Activated gamma-delta T cell treated with anti-CD3 and anti-CD28 coated beads, Interleukin-2, amount 50 U/mL, for 16 hours (primary cell): ENCODE measurements around the gene GRB2.
A peak's percentile ranks its signal among the peaks of the same experiment; 100 is the strongest.
"Not testable (repeated sequence)": the region's sequence is repeated elsewhere in the genome, so short reads cannot be mapped to it uniquely, and the experiment has no call there.

Source experiments
- DNase-seq: peaks from one replicate; pipeline ENCODE4 v3.0.0-alpha.2; 2020; ENCODE audit warnings: low read depth

GRB2 gene

DNA sequence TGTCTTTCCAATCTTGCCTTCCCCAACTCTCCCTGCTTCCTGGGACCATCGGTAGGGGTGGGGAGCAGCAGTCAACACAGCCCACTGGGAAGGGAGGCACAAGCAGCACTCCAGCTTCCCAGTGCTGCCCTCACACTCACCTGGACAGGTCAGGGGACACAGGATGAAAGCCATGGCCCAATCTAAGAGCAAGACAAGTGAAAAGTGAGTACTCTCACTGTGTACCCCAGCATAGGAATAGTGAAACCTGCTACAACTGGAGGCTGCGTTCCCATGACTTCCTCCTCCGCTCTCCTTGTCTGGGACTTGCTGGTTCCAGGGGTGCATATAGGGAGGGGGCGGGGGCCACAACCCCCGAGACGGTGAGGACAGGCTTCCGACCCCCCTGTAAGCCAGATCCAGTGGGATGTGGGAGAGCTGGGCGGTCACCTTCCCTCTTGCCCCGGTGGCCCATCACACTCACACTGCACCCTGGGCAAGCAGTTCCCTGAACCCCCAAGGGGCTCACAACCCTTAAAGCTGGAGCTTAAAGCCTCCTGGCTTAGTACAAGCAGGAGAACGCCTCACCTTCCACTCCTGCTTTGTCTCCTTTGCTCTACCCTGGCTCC is 86.8 kb downstream of the GRB2 start:
- DNase-seq = no peak

DNA sequence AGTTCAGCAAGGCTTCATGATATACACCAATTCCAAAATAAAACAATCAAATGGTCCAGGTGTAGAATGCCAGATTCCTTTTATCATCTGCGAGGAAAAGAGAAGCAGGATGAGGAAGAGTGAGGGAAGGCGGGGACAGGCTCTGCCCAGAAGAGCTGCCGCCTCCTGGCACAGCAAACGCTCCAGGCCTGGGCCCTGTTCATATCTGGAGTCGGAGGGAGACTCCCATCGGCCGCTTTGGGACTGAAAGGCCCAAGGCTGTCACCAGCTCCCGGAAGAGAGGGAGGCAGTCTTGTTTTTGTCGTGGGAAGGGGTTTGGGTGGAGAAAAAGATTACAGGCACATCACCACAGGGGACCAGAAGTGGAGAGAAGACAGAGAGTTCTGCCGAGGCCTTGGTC is 87.3 kb downstream of the GRB2 start:
- DNase-seq = no peak

DNA sequence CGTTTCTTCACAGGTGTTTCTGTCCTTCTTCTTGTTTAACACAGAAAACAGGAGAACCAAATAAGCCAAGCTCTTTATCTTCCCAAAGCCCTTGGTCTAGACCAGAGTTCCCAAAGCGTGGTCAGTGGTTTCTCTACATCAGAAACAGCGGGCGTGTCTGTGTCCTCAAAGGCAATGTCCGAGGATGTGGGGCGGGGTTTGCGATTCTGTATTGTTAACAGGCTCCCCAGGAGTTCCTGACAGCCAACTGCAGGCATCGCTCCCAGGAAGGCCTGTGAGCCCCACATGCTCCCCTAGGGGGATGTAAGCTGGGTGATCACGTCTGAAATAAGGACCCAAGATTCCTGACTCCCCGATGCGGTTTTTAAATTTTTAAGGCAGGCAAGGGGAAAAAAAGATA is 87.8 kb downstream of the GRB2 start:
- no peak for DNase-seq

DNA sequence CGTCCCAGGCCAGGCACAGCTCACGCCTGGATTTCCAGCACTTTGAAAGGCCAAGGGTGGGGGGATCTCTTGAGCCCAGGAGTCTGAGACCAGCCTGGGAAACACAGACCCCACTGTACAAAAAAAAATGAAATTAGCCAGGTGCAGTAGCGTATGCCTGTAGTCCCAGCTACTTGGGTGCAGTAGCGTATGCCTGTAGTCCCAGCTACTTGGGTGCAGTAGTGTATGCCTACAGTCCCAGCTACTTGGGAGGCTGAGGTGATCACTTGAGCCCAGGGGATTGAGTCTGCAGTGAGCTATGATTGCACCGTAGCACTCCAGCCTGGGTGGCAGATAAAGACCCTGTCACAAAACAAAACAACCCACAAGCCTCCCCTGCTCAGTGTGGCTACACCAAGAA is 89.2 kb downstream of the GRB2 start:
- no peak for DNase-seq

DNA sequence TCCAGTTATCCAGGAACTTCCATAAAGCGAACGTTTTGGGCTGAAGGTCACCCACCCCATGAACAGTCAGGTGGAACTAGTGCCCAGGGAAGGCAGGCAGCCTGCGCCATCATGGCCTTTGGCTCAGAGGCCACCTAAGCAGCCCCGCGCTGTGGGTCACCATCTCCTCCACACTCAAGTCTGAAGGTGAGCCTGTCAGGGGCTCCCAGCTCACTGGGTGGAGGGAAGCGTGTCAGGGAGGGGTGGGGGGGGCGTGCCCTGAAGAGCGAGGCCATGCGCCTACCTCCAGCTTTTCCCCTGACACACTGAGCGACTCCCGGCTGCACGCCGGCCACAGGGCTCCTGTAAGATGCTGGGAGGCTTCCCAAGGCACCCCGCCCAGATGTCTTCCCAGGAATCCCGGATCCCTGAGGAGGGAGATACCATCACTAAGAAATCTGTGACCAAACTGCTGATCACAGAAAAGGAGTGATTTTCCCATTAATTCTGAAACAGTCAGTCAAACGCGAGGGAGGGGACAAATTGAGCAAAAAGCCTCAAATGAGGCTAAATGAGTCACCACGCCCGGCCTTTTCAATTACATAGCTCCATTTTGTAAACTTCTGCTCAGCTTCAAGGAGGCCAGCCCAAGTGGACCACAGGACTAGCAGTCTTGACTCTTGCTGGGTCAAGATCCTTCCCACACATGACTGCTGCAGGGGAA is 89.8 kb downstream of the GRB2 start:
- no peak for DNase-seq

DNA sequence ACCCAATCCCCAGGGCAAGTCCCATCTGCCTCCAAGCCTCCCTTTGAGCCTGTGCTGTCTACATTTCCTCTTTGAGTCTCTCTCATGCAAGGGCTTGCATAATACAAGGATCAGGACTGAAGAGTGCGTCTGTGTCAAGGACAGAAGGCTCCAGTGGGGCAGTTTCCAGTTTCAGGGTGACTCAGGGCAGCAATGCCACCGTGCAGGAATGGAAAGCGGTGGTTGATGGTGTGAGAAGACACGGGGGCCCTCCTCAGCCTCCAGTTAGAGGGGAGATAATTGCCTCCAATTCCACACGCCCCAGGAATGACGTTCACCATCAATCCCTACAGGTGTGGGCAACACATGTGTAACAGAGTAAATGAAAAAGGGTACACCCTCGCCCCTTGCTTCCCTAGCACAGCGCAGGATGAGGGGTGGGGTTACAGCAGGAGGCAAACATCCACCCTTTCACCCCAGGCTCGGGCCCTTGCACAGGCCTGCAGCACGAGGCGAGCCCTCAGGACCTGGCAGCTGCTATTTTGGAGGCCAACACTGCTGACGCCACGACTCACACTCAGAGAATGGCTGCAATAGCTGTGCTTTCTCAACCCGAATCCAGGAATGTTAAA is 91.4 kb downstream of the GRB2 start:
- no peak for DNase-seq

DNA sequence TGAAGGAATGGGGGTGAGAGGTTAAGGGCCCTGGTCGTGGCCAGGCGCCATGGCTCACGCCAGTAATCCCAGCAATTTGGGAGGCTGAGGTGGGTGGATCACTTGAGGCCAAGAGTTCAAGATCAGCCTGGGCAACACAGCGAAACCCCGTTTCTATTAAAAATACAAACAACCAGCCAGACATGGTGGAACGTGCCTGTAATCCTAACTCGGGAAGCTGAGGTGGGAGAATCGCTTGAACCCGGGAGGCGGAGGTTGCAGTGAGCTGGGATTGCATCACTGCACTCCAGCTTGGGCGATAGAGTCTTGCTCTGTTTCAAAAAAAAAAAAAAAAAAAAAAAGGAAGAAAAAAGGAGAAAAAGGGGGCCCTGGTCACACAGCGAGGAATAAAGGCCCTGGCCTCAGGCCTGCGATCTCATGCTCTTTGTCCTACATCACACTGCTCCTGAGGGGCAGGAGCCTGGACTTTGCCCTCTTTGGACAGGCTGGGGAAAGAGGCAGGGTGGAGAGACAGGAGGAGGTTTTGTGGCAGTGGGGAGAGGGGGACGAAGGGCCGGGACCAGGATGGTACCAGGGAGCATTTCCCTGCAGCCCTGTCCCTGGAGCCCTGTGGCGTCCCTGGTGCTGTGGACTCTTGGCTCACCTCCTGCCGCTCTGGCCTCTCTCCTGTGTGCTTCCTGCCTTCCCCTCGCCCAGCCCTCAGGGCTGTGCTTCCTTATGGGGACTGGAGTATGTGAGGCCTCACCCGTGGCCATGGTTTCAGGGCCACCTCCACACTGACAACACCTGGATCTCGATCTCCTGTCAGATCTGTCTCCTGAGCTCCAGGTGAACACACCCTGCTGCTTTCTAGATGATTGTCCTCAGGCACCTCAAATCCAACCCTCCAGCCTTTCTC is 96.5 kb downstream of the GRB2 start:
- DNase-seq = no peak

DNA sequence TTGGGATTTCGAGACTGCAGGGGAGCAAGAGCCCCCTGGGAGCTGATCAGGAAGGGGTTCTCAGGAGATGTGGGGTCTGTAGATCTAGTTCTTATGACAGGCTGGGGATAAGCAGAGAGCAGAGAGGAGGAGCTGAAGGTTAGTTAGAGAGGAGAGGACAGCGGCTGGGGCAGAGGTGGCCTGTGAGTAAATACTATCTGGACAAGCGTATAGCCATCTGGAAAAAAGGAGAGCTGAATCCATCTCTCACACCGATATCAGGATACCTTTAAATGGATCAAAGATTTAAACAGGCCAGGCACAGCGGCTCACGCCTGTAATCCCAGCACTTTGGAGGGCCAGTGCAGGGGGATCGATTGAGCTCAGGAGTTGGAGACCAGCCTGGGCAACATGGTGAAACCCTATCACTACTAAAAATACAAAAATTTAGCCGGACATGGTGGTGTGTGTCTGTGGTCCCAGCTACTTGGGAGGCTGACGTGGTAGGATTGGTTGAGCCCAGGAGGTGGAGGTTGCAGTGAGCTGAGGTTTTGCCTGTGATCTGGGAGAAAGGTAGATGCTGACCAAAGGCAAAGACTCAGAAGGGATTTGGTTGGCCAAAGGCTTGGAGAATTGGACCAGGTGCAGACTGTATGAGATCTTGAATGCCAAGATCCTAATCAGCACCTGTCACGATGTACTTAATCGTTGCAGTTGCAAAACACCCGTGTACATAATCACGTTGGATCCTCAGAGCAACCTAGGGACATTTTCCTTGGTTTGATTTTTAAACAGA is 97.3 kb downstream of the GRB2 start:
- DNase-seq = no peak

DNA sequence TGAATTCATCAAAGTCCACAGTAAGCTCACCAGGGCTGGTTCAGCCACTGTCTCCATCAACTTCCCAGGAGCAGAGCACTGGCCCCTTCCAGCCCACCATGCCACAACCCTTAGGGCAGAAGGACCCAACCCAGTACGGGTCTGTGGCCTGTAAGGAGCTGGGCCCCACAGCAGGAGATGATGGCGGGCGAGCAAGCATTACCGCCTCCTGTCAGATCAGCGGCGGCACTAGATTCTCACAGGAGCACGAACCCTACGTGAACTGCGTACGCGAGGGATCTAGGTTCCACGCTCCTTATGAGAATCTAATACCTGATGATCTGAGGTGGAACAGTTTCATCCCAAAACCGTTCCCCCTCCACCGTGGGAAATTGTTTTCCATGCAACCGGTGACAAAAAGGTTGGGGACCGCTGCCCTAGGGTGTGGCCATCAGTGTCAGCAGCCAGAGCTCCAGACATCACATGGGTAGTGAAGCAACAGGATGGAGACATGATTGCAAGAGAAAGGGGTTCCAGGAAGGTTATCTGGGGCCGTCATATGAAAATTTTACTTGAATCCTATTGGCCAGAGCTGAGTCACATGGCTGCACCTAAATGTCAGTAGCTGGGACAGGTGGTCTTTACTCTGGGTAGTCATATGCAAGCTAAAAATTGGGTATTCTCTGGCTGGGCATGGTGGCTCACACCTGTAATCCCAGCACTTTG is 103.8 kb downstream of the GRB2 start:
- no peak for DNase-seq

DNA sequence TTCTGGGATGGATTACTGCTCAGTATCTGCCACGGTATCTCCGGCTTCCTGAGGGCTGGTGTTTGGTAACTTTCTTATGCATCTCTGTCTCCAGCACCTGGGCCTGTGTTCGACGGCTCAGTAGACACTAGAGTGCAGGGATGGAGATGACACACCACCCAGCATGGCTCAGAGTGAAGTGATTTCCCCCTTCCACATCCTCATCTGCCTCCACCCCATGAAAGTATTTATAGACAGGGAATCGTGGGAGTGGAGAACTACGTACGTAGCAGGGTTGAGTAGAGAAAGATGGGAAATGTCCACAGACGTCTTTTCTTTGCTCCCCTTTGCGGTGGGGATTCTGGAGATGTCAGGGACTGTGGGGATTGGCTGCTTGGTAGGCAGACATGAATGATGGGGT is 104.4 kb downstream of the GRB2 start:
- no peak for DNase-seq

DNA sequence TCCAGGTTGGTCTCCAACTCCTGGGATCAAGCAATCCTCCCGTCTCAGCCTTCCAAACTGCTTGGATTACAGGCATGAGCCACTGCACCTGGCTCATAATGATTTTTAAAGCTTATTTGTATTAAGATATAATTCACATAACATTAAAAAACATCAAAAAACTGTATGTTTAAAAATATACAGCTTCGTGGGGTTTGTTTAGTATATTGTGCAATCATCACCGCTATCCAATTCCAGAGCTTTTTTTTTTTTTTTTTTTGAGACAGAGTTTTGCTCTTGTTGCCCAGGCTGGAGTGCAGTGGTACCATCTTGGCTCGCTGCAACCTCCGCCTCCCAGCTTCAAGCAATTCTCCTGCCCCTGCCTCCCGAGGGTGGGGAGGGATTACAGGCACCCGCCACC is 105.2 kb downstream of the GRB2 start:
- DNase-seq = no peak

DNA sequence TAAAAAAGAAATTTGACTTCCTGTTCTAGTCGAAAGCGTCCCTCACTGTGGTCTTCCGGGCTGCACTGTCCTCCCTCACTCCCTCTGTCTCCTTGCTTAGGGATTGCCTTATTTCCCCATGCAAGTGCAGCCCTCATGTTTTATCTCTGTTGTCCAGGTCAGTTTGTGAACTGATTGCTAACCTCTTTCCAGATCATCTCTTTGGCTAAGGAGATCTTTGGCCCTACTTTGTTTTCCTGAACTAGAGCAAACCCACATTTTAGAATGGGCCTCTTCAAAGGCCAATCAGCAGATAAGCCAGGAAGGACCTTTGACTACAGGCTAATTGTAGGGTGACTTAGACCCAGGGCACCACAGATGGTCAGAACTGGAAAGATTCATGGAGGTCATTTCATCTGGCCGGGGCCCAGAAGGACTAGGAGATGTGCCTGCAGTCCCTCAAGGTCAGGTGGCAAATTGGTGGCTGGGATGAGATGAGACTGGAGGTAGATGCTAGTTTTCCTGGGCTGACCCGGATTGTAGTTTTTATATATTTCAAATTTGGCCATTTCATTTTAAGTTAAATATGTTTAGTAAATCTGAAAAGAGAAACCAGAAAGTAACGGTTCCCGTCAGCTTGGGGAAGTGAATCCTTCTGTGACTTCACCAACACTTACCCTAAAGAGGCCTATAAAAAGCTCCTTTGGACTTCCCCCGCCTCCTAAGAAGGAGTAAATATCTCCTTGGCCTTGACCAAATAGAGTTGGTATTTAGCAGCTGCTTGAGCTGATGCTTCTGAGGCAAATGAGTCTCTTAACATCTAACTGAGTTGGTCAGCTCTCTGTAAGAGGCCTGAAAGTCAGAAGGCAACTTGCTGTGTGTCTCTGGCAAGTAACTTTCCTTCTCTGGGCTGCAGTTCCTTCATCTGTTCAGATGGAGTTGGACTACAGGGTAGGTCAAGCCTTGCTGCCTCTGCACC is 110.0 kb downstream of the GRB2 start:
- no peak for DNase-seq

DNA sequence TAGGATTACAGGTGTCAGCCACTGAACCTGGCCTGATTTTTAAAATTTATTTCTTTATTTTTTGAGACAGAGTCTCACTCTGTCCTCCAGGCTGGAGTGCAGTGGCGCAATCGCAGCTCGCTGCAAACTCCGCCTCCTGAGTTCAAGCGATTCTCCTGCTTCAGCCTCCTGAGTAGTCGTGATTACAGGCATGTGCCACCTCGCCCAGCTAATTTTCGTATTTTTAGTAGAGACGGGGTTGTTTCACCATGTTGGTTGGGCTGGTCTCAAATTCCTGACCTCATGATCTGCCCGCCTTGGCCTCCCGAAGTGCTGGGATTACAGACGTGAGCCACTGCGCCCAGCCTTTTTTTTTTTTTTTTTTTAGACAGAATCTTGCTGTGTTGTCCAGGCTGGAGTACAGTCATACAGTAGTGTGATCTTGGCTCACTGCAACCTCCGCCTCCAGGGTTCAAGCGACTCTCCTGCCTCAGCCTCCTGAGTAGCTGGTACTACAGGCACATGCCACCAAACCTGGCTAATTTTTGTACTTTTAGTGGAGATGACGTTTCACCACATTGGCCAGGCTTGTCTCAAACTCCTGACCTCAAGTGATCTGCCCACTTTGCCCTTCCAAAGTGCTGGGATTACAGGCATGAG is 112.5 kb downstream of the GRB2 start:
- DNase-seq = not testable (repeated sequence)

DNA sequence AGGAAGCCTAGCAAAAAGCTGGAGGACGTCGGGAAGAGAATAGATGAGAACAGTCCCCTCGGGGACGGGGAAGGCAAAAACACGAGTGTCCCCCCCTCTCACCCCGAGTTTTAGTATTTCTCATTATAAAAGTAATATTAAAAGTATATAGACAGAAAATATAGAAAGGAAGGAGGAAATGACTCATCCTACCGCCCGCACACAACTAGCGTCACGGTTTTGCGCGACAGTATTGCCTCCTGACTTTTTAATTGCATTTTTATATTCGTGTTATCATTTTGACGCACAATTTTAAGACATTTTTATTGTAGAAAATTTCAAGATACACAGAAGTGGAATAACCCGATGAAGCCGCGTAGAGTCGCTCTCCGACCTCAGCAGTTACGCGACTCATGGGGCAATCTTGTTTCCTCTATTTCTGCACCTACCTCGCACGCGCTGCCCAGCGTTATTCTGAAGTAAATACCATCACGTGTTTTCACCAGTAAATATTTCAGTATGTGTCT is 115.6 kb downstream of the GRB2 start:
- peak; percentile 29 for DNase-seq

DNA sequence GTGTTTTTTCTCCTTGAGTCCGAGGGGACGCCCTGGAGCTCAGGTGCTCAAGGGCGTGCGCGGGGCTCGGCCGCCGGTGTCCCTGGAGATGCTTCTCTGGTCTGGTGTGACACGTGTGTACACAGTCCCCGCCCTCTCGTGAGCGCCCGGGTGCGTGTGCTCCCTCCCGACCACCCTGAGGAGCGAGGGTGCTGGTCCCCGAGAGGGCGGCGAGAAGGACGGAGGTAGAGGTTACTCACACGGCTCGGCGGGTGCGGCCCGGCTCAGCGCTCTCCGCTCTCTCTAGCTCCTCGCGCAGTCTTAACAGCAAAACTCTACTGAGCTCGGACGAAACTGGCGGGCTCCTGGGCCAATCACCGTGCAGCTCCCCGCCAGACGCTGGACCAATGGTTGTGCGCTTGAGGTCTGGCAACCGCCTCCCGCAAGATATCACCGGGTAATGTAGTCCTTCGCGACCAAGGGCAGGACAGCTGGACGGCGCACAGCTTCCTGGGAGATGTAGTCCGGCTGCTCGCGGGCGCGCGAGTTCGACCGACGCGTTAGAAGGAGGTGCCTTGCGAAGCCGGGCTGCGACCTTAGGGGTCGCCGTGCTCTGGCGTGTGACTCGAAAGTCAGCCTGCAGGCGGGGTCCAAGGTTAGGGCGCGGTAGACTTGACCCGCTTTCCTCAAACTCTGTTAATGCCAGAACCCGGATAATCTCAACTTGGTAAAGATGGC is 116.2 kb downstream of the GRB2 start, which contains the start of gene SLC25A19:
TSS of gene SLC25A19 (minus strand) at position 319 of the 717 bp plus-strand sequence. CDS start 2,669 bp downstream, outside the sequence.
- peak; percentile 92 for DNase-seq

DNA sequence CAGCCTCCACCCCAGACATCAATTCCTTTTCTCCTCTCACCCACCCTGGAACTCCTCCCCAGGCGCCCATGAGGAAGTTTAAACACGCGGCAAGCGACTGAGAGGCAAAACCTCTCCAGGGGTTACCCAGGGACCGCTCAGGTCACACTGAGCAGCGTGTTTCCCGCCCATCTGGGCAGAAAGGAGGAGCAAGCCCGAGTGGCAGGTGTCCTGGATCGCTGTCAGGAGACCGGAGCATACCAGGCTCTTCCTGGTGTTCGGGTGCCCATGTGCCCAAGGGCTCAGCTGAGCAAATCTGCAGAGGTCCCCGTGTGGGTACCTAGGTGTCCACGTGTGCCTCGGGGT is 116.7 kb downstream of the GRB2 start:
- no peak for DNase-seq

DNA sequence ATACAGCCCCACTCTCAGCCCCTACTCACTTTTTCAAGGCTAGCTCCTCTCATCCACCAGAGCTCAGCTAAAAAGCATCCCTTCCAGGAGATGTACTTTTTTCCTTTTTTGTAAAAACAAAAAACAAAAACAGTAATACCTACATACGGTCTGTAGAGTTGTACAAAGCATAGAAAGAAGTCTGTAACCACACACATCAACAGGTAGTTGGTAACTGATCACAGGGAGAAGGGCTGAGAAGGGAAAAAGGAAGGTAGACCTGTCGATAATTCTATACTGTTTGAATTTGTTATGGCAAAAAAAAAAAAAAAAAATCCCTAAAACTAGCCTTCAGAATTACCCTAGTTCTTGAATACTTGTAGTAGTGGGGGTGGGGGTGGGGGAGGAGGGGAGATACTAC is 117.1 kb downstream of the GRB2 start:
- no peak for DNase-seq

DNA sequence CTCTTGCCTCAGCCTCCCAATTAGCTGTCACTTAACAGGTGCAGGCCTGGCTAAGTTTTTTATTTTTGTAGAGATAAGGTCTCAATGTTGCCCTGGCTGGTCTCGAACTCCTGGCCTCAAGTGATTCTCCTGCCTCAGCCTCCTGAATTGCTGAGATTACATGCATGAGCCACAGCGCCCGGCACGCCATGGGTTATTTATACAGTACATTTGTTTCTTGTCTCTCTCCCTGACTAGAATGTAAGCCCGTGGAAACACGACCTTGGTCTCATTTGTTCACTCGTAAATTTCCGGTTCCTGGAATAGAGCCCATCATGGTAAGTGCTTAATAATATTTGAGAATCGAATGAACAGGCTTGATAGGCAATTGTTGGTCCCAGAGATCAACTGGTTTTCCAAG is 118.3 kb downstream of the GRB2 start:
- no peak for DNase-seq

DNA sequence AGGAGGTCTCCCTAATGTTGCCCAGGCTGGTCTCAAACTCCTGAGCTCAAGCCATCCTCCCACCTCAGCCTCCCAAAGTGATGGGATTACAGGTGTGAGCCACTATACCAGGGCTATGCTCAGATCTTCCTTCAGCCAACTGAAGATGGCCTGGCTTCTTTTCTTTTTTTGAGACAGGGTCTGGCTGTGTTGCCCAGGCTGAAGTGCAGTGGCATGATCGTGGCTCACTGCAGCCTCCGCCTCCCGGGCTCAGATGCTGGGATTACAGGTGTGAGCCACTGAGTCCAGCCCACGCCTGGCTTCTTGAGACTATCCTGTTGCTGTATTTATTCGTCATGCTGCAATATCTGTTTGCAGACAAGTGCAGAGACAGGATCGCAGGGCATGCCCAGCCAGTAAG is 120.4 kb downstream of the GRB2 start:
- DNase-seq = no peak
